Vagina (tissue), 2 donors: ENCODE data around the gene CRADD.
"Not testable (repeated sequence)": the region's sequence is repeated elsewhere in the genome, so short reads cannot be mapped to it uniquely, and the experiment has no call there.

ENCODE experiments used
- POLR2A ChIP-seq, 2 donors: fragments of 450-650 bp; IDR thresholded peaks; one replicate each; pipeline ENCODE4 v1.6.1; 2017; ENCODE audit warnings: antibody characterized with exemption in 2 of 2, mild to moderate bottlenecking in 2 of 2, moderate library complexity in 2 of 2
- TF ChIP-seq, protein P1 (sequence below), 3 experiments: fragments of 450-650 bp in 2 of 3; fragments of 200-600 bp in 1 of 3; sonication (generic) in 1 of 3; IDR thresholded peaks; one replicate each; pipeline ENCODE4 v1.5.1; 2017 to 2019; ENCODE audit warnings: antibody characterized with exemption in 3 of 3, mild to moderate bottlenecking in 2 of 3, moderate library complexity in 2 of 3

DNA sequence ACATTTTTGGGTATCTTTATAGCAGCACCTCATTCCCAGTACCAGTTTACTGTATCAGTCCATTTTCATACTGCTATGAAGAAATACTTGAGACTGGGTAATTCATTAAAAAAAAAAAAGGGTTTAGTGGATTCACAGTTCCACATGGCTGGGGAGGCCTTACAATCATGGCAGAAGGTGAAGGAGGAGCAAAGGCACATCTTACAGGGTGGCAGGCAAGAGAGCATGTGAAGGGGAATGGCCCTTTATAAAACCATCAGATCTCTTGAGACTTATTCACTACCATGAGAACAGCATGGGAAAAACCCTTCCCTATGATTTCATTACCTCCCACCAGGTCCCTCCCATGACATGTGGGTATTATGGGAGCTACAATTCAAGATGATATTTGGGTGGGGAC, 77.7 kb downstream of the CRADD start:
- TF ChIP-seq POLR2A (IDR thresholded peaks at IDR 0.05) = not testable (repeated sequence)
- TF ChIP-seq, protein P1, sequence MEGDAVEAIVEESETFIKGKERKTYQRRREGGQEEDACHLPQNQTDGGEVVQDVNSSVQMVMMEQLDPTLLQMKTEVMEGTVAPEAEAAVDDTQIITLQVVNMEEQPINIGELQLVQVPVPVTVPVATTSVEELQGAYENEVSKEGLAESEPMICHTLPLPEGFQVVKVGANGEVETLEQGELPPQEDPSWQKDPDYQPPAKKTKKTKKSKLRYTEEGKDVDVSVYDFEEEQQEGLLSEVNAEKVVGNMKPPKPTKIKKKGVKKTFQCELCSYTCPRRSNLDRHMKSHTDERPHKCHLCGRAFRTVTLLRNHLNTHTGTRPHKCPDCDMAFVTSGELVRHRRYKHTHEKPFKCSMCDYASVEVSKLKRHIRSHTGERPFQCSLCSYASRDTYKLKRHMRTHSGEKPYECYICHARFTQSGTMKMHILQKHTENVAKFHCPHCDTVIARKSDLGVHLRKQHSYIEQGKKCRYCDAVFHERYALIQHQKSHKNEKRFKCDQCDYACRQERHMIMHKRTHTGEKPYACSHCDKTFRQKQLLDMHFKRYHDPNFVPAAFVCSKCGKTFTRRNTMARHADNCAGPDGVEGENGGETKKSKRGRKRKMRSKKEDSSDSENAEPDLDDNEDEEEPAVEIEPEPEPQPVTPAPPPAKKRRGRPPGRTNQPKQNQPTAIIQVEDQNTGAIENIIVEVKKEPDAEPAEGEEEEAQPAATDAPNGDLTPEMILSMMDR (IDR thresholded peaks at IDR 0.05) = not testable (repeated sequence)
